GM11168 (cell line): ENCODE results near the gene CCL28.
"Not testable (repeated sequence)": the region's sequence is repeated elsewhere in the genome, so short reads cannot be mapped to it uniquely, and the experiment has no call there.

Experiments
- in situ Hi-C: fragments of 300-500 bp; cut with MboI; formaldehyde crosslinking; loops from one replicate; pipeline ENCODE4 v1.12.0; 2022; ENCODE audit warnings: low sequenced_read_pairs; ENCODE audit not compliant: unreplicated experiment

CCL28 gene

DNA sequence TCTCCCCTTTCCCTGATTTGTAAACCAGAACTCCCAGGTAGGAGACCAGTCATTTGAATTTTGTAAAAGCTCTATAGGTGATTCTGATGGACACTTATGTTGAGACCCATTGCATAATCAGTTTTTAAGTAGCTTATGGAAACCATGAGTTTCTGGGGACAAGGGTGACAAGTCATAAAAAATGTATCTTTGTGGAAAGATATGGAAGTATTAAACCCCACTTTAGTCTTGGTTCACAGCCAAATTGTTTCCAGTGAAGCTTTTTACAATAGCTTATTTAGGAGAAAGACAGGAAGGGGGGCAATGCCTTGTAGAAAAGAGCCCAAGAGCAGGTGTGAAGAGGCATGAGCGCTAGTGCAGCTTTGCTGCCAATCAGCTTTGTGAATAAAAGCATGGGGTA, 453 bp upstream of the CCL28 start:
- in situ Hi-C loops: loop anchor here (25.0 kb wide), 1 partner anchor 850 kb away; no protein-coding TSS in a partner anchor

DNA sequence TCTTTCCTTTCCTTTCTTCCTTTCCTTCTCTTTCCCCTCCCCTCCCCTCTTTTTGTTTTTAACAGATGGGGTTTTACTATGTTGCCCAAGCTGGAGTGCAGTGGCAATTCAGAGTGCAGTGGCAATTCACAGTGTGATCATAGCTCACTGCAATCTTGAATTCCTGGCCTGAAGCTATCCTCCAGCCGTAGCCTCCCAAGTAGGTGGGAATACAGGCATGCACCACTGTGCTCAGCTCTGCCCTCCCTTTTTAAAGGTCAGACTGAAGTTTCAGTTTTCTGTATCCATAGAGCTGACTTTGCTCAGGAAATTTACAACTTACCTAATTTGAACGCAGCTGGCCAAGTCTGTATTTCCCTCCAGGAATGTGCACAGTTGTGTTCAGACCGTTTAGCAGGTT, 696 bp downstream of the CCL28 start:
- in situ Hi-C loops: loop anchor here (25.0 kb wide), 1 partner anchor 849 kb away; no protein-coding TSS in a partner anchor

DNA sequence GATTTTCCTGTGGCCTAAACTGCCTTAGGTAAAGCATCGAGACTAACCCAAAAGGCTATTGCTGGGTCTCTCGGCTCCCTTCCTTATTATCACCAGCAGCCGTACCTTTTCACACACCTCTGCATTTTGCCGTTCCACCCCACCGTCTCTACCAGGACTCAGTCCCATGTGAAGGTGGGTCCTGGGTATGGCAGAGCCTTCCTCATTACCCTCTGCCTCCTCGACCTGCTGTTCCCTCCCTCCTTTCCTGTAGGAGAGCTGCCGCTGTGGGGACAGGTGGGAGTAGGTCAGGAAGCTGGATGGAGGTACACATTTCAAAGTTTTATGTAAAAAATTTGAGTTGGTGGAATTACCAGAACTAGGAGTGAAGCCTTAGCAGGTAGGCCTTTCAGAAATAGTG, 1.8 kb downstream of the CCL28 start:
- in situ Hi-C loops: loop anchor here (25.0 kb wide), 1 partner anchor 848 kb away; no protein-coding TSS in a partner anchor

DNA sequence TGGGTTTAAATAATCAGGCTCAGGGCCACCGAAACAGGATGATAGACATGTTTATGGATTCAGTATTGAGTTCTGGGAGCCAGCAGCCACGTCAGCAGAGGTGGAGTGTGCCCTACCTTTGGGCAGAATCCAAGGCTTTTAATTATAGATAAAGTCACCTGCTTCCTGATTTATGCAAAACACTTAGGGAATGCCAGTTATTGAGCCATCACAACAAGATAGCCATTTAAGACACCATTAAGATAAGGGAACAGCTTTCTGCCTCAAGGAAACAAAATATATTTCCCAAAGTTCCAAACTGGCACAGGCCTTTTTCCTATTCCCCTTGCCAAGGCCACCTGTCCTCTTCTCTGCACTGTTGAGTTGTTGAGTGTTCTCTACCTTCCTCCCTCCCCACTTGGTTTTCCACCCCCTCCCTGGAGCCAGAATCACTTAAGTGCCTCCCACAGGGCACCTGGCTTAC, 2.4 kb downstream of the CCL28 start:
- in situ Hi-C loops: loop anchor here (25.0 kb wide), 1 partner anchor 848 kb away; no protein-coding TSS in a partner anchor

DNA sequence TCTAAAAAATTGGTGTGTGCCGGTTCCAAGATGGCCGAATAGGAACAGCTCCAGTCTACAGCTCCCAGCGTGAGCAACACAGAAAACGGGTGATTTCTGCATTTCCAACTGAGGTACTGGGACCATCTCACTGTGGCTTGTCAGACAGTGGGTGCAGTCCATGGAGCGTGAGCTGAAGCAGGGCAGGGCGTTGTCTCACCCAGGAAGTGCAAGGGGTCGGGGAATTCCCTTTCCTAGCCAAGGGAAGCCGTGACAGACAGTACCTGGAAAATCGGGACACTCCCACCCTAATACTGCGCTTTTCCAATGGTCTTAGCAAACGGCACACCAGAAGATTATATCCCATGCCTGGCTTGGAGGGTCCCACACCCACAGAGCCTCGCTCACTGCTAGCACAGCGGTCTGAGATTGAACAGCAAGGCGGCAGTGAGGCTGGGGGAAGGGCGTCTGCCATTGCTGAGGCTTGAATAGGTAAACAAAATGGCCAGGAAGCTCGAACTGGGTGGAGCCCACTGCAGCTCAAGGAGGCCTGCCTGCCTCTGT, 9.6 kb downstream of the CCL28 start:
- in situ Hi-C loops: loop anchor here (25.0 kb wide), 1 partner anchor 840 kb away; no protein-coding TSS in a partner anchor

DNA sequence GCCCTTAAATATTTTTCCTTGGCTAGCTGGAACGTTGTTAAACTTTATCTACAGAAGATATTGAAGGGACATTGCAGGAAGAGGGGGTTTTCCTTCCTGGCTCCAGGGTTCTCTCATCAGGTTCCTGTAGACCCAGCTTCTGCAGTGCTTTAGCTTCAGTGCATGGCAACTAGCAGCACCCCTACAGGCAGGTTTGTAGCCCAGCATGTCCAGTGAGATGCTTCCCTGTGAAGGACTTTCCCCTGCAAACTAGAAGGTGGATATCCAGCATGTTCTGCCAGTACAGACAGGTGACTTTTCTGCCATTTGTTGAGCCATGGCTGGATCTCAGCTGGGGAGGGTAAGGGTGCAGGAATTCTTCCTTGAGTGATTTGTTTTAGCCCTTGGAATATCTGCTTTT, 10.4 kb downstream of the CCL28 start:
- in situ Hi-C loops: loop anchor here (25.0 kb wide), 1 partner anchor 840 kb away; no protein-coding TSS in a partner anchor

DNA sequence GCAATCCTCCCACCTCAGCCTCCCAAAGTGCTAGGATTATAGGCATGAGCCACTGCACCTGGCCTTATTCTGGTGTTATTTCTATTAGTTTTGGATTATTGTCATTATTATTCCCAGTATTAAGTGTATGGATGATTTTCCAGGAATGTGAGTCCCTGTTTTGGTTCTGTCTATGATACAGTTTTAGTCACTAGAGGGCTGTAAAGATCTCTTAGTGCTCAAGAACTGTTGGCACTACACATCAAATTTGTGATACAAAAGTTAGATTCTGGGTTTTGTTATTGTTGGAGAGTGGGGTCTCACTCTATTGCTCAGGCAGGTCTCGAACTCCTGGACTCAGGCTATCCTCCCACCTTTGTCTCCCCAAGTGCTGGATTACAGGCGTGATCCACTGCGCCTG, 12.1 kb downstream of the CCL28 start:
- in situ Hi-C loops: loop anchor here (25.0 kb wide), 1 partner anchor 838 kb away; no protein-coding TSS in a partner anchor

DNA sequence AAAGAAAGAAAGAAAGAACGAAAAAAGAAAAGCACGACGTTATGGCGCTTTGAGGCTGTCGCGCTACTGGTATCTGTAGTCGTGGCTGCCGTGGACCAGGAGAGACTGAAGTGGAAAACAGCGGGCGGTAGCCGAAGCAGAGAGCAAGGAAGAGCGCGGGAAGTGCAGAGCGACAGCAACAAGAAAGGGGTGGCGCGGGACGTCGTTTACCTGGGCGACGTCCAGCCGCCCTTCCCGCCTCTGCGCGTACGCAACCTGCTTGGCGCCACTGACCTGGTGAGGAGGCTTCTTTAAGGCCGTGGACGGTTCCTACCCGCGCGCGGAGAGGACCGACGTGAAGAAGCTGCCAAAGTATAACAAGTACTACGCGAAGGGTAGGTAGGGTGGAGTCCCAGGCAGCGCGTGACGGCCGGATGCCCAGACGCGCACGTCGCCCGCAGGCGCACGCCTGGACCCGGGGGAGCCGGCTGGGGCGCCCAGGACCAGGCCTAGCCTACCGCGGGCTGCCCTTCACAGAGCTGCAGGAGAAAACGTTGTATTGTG, 15.4 kb downstream of the CCL28 start:
- in situ Hi-C loops: loop anchor here (25.0 kb wide), 1 partner anchor 485 kb away; no protein-coding TSS in a partner anchor

DNA sequence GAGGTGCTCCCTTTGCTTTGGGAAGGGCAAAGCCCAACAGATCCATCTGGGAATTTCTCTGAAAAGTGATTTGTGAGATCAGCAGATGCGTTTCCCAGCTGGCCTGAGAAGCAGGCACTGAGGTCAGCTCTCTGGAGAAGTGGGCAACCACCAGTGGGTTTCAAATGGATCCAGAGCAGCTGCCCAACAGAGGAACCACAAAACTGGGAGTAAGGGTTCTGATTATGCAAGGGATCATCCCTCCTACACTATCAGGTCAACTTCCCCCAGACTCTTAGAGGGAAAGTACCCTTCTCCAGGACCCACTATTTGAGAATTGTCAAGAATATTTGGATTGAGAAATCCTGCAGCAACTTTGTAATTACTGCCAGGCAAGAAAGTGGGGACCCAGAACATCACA, 21.7 kb downstream of the CCL28 start:
- in situ Hi-C loops: loop anchor here (25.0 kb wide), 1 partner anchor 478 kb away; no protein-coding TSS in a partner anchor

DNA sequence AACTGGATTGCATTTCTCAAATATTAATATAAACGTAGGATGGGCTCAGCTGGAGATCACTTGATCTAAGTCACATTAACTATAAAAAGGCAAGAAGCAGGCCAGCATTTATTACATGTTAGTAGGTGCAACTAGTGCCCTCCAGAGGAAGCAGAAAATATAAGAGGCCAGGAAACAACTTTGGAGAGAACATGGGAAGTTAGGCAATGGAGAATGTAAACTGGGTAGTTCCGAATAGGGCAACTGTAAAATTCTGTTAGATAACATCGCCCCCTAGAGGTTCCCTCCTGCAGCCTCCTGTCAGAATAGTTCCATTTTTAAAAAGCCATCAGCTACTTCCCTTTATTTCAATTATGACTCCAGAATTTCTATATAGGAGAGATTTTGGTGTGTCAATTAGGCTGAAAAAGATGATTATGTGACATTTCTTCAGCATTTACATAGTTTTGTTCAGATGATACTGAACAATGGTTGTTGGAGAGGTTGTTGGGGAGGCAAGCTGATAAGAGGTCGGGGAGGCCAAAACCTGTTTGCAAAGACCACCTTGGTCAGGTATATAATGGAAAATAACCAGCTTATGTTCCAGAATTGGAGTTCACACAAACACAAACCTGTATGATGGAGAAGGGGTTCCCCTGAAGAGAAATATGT, 22.4 kb downstream of the CCL28 start:
- in situ Hi-C loops: loop anchor here (10.0 to 25.0 kb wide), 2 partner anchors 165 to 478 kb away; no protein-coding TSS in a partner anchor

DNA sequence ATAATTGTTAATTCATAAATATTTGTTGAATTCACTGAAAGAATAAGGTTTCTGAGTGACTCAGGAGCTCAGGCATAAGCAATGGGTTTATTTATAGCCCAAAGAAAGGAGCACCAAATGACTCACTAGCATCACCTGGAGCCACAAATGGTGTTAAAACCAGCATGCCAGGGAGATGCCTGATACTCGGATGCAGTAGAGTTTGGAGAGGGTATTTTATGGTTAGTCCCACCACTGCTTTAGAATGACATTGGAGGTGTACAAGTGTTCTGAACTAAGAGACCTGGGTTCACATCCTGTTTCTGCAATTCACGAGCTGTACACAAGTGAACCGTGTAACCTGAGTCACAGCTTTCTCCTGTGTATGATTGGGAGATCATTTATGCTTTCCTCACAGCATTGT, 25.2 kb downstream of the CCL28 start:
- in situ Hi-C loops: loop anchor here (10.0 to 25.0 kb wide), 2 partner anchors 162 to 475 kb away; no protein-coding TSS in a partner anchor

DNA sequence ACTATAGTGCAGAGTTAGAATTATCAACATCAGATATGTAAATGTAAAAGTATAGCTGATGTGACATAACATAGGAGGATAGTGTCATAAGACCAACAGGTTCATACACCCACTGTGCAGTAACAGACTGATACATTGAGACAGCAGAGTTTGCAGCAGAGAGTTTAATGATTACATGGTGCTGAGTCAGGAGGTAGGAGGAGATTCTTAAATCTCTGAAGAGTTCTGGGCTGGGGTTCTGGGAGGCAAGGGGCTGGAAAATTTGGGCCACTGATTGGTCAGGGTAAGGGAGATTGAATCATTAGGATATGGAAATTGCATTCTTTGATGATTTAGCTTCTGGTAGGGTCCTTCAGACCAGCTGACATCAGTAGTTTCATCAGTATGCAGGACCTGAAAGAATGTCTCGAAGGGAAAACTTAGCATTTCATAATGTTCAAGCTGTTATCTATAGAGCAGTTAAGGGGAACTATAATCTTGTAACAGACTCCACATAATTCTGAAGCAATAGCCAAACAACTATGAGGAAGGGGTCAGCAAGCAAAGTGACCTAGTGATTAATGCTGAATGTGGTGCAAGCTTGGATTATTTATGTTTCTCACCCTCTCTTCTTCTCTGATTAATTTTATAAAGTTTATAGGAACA, 35.6 kb downstream of the CCL28 start:
- in situ Hi-C loops: loop anchor here (25.0 kb wide), 1 partner anchor 464 kb away; no protein-coding TSS in a partner anchor

DNA sequence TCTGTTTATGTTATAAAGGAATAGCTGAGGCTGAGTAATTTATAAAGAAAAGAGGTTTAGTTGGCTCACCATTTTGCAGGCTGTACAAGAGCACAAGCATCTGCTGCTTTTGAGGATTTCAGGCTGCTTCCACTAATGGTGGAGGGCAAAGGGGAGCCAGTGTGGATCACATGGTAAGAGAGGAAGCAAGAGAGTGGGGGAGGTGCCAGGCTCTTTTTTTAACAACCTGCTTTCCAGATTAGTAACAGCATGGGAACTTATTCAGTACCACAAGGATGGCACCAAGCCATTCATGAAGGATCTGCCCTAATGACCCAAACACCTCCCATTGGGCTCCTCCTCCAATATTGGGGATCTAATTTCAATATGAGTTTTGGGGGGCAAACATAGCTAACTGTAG, 40.4 kb downstream of the CCL28 start:
- in situ Hi-C loops: no loop called here

DNA sequence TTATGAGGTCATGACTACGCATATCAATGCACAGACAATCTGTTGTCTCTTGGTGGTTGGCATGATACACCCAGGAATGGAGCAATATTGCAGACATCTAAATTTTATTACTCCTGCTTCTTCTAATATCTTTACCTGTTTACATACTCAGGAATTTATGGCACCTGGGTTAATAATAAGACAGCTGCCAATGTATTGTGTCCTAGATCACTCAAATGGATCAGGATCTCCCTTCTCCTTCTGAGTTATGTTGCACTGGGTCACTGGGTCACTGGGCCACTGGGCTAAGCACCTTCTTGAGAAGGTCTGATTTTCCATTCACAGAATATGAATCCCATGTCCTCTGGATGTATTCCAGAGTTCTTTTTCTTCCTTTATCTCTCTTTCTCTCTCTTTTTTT, 41.8 kb downstream of the CCL28 start:
- in situ Hi-C loops: no loop called here

DNA sequence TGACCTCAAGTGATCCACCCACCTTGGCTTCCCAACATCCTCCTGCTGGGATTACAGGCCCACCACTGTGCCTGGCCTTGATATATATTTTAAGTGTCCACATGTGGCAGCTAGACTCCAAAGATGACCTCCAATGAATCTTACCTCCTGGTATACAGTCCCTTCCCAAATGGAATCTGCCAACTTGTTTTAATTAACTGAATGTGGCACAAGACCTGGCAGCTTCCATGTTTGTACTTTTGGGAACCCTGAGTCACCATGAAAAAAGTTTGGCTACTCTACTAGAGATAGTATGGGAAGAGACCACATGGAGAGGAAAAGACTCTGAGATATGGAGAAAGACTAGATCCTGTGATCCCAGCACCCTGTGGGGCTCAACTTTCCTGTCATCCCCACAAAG, 42.5 kb downstream of the CCL28 start:
- in situ Hi-C loops: no loop called here

DNA sequence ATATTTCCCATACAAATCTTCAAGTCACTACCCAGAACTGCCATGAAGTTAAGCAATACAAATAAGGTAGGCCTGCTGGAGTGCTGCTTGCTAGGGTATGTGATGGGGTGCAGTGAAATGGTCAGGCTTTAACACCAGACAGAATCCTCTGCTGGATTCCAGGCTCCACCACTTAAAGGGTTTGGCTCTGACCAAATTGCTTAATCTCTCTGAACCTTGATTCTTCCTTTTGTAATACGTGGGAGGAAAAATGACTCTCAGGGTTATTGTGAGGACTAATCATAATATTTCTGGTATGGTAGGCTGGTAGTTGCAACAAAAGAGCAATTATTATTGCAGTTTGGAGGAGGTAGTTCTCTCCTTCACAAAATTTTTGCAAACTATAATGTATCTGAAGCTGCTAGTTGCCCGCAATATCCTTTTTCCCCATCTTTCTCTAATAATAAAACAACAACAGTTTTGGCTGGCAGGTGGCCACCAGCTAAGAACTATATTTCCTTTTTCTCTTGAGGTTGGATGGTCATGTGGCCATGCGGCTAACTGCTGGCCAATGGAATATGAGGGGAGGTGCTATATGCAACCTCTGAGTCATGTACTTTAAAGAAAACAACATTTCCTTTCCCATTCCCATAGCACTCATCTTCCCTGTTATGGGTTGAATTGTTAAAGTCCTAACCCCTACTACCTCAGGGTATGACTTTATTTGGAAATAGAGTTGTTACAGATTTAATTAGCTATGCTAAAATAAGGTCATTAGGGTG, 44.1 kb downstream of the CCL28 start:
- in situ Hi-C loops: no loop called here

DNA sequence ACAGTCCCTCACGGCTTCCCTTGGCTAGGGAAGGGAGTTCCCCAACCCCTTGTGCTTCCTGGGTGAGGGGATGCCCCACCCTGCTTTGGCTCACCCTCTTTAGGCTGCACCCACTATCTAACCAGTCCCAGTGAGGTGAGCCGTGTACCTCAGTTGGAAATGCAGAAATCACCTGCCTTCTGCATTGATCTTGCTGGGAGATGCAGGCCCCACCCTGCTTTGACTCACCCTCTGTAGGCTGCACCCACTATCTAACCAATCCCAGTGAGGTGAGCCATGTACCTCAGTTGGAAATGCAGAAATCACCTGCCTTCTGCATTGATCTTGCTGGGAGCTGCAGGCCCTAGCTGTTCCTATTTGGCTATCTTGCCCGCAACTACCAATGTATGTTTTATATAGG, 44.7 kb downstream of the CCL28 start:
- in situ Hi-C loops: no loop called here

DNA sequence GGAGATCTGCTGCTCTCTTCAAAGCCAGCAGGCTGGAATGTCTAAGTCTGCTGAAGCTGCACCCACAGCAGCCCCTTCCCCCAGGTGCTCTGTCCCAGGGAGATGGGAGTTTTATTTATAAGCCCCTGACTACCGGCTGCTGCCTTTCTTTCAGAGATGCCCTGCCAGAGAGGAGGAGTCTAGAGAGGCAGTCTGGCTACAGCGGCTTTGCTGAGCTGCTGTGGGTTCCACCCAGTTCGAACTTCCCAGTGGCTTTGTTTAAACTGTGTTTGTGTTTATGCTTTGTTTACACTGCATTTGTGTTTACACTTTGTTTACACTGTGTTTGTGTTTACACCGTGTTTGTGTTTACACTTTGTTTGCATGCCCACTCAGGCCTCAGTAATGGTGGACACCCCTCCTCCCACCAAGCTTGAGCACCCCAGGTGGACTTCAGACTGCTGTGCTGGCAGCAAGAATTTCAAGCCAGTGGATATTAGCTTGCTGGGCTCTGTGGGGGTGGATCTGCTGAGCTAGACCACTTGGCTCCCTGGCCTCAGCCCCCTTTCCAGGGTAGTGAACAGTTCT, 45.4 kb downstream of the CCL28 start:
- in situ Hi-C loops: not testable (repeated sequence)

DNA sequence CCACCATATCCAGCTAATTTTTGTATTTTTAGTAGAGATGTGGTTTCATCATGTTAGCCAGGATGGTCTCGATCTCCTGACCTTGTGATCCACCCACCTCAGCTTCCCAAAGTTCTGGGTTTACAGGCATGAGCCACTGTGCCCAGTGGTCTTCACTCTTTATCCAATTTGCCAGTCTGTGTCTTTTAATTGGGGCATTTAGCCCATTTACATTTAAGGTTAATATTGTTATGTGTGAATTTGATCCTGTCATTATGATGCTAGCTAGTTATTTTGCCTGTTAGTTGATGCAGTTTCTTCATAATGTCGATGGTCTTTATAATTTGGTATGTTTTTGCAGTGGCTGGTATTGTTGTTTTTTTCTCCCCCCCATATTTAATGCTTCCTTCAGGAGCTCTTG, 47.0 kb downstream of the CCL28 start:
- in situ Hi-C loops: not testable (repeated sequence)
